Astrocyte (in vitro differentiated cells and primary cell): Measurements from ENCODE around the gene LHFPL4.

Experiments
- CTCF ChIP-seq: IDR thresholded peaks from 2 replicates; pipeline ENCODE4 v1.5.1; 2011; ENCODE audit warnings: low read depth, mild to moderate bottlenecking, inconsistent platforms, low read length, moderate library complexity; ENCODE audit not compliant: insufficient read depth
- EZH2 ChIP-seq: IDR thresholded peaks from 2 replicates; pipeline ENCODE4 v1.6.1; 2012; ENCODE audit warnings: mild to moderate bottlenecking, low read length, inconsistent platforms; ENCODE audit not compliant: insufficient read depth

- no peak for TF ChIP-seq EZH2
- TF ChIP-seq CTCF, result no peak
These were observed 54.8 kb downstream of the LHFPL4 start for GRCh38 chr3:9498781-9499180.
